Glutamatergic neuron (in vitro differentiated cells): ENCODE measurements around the gene IL17B. TPM values are rescaled to one million over a fixed set of nuclear protein-coding genes. Genes with fewer than 3 reads are reported as not detected.
A peak's percentile ranks its signal among the peaks of the same experiment; 100 is the strongest.

Experiments
- DNase-seq: peaks from one replicate; pipeline ENCODE4 v3.0.0; 2022
- H3K27ac Mint-ChIP-seq: one replicate; pipeline ENCODE4 v1.8.0; 2020; ENCODE audit warnings: mild to moderate bottlenecking, mixed read lengths, inconsistent platforms; ENCODE audit not compliant: unreplicated experiment
- H3K27me3 Mint-ChIP-seq: one replicate; pipeline ENCODE4 v1.8.0; 2020; ENCODE audit warnings: mild to moderate bottlenecking, moderate library complexity, mixed read lengths, inconsistent platforms; ENCODE audit not compliant: unreplicated experiment
- H3K36me3 Mint-ChIP-seq: one replicate; pipeline ENCODE4 v1.8.0; 2020; ENCODE audit warnings: mild to moderate bottlenecking, mixed read lengths, inconsistent platforms; ENCODE audit not compliant: unreplicated experiment
- H3K4me1 Mint-ChIP-seq: one replicate; pipeline ENCODE4 v1.8.0; 2020; ENCODE audit warnings: mild to moderate bottlenecking, low read depth, mixed read lengths, inconsistent platforms; ENCODE audit not compliant: unreplicated experiment
- H3K4me3 Mint-ChIP-seq: one replicate; pipeline ENCODE4 v1.8.0; 2020; ENCODE audit warnings: mild to moderate bottlenecking, mixed read lengths, inconsistent platforms; ENCODE audit not compliant: unreplicated experiment
- H3K9me3 Mint-ChIP-seq: one replicate; pipeline ENCODE4 v1.8.0; 2020; ENCODE audit warnings: mild to moderate bottlenecking, moderate library complexity, mixed read lengths, inconsistent platforms; ENCODE audit not compliant: unreplicated experiment
- total RNA-seq: library from RNA; stranded (reverse); fragmentation: NEBNext Ultra II Directional; extraction: Animal tissue kit (Norgen Biotek cat#: 25700); gene quantifications from one replicate; pipeline ENCODE4 v1.2.1, GENCODE V29; 2021; ENCODE audit not compliant: unreplicated experiment
- TF ChIP-seq, protein P1 (sequence below): fragments of 200-600 bp; sonication (generic); IDR thresholded peaks from one replicate; pipeline ENCODE4 v1.5.0; 2021; ENCODE audit not compliant: partially characterized antibody, unreplicated experiment

Gene IL17B
- total RNA-seq, 1 donor from 2014 or later, result 0.88 TPM

DNA sequence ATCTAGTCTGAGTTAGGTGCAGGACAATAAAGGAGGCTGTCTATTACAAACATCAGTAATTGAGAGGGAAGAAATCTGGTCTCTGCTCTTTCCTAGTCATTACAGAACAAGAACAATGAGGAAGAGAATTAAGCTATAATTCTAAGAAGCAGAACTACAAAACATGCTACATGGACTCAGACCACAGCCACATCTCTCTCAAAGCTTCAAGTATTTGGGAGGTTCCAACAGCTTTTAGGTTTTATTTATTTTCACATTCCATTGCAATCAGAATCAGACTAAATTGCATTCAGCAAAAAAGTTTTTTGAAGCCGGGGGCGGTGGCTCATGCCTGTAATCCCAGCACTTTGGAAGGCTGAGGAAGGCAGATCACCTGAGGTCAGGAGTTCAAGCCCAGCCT is 34.9 kb downstream of the IL17B start:
- Mint-ChIP-seq H3K36me3 (no peaks in the 10 kb centered on the region), H3K4me3 (peak overlapping the region; percentile 82), H3K27me3 (peaks cover 9% of the 10 kb centered on the region), H3K27ac (peak overlapping the region; percentile 68), H3K9me3 (peaks cover 12% of the 10 kb centered on the region), H3K4me1 (peaks cover 20% of the 10 kb centered on the region)
- TF ChIP-seq, protein P1, sequence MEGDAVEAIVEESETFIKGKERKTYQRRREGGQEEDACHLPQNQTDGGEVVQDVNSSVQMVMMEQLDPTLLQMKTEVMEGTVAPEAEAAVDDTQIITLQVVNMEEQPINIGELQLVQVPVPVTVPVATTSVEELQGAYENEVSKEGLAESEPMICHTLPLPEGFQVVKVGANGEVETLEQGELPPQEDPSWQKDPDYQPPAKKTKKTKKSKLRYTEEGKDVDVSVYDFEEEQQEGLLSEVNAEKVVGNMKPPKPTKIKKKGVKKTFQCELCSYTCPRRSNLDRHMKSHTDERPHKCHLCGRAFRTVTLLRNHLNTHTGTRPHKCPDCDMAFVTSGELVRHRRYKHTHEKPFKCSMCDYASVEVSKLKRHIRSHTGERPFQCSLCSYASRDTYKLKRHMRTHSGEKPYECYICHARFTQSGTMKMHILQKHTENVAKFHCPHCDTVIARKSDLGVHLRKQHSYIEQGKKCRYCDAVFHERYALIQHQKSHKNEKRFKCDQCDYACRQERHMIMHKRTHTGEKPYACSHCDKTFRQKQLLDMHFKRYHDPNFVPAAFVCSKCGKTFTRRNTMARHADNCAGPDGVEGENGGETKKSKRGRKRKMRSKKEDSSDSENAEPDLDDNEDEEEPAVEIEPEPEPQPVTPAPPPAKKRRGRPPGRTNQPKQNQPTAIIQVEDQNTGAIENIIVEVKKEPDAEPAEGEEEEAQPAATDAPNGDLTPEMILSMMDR, result no peak
- no peak for DNase-seq

DNA sequence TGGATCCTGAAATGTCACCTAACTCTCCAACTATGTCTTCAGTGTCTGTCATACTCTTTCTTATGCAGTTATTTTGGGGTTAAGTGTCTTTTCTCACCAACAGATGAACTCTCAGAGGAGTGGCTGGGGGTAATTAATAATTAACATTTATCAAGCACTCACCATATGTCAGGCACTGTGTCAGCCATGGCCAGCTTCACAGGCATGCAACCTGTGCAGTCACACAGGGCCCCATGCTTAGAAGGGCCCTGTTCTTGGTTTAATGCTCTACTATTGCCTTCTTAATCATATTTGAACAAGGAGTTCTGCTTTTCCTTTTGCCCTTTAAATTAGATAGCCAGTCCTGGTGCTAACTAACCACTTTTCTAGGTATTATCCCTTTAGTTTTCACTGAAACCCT is 37.2 kb downstream of the IL17B start:
- Mint-ChIP-seq H3K27me3 (peaks cover 12% of the 10 kb centered on the region), H3K27ac (peak overlapping the region; percentile 69), H3K4me3 (no peak overlapping the region), H3K36me3 (no peaks in the 10 kb centered on the region), H3K9me3 (peaks cover 13% of the 10 kb centered on the region), H3K4me1 (peaks cover 34% of the 10 kb centered on the region)
- DNase-seq, result no peak
- TF ChIP-seq, protein P1, result no peak

DNA sequence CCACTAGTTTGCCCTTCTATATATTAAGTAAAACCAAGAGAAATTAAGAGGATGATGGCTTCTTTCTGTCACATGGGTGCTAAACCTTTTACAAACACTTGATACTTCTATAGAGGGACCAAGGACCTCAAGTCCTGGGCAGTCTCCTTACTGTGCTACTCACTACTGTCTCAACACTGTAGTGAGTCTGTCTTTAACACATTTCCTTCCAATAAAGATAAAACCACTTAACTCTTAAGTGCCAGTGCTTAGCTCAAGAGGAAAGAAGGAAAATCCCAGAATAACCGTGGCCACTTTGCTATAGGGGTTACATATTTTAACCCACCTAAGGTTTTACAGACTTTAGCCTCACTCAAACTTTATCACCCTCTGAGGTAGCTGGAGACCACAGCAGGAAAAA is 38.2 kb downstream of the IL17B start:
- no peak overlapping the region for H3K4me3 Mint-ChIP-seq
- no peak overlapping the region for H3K27ac Mint-ChIP-seq
- peaks cover 12% of the 10 kb centered on the region for H3K27me3 Mint-ChIP-seq
- H3K36me3 Mint-ChIP-seq, result no peaks in the 10 kb centered on the region
- H3K9me3 Mint-ChIP-seq, result peaks cover 11% of the 10 kb centered on the region
- peaks cover 41% of the 10 kb centered on the region for H3K4me1 Mint-ChIP-seq
- DNase-seq, result no peak
- TF ChIP-seq, protein P1, result no peak

DNA sequence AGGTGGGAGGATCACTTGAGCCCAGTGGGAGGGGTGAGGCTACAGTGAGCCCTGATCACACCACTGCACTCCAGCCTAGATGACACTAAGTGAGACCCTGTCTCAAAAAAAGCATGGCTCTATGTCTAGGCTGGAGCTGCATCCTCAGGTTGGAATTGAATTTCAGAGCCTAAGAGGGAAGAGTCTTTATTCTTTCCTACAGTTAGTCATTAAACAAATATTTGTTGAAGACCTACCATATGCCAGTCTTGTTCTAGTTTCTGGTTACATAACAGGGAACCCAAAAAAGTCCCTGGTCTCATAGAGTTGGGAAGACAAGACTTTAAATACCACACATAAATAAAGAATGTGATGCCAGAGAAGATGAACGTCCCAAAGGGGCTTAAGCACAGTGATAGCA is 40.7 kb downstream of the IL17B start:
- Mint-ChIP-seq H3K4me3 (no peak overlapping the region), H3K9me3 (peaks cover 6% of the 10 kb centered on the region), H3K36me3 (no peaks in the 10 kb centered on the region)

DNA sequence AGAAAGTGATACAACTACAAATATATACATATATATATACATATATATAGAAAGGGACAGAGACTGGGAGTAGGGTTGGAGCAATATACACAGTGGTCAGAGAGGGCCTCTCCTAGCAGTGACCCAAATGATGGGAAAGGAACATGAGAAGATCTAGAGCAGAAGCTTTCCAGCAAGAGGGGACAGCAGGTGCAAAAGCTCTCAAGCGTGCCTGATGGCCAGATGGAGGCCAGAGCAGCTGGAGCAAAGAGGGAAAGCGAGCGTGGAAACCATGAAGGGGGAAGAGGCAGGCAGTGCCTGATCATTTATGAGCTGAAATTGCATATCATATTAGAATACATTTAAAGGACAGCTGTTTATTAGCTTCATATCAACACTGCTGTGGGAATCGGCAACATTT is 41.4 kb downstream of the IL17B start:
- peaks cover 4% of the 10 kb centered on the region for H3K27me3 Mint-ChIP-seq
- TF ChIP-seq, protein P1, result no peak
- peak overlapping the region; percentile 92 for H3K27ac Mint-ChIP-seq
- H3K36me3 Mint-ChIP-seq, result no peaks in the 10 kb centered on the region
- DNase-seq, result peak; percentile 71
- H3K9me3 Mint-ChIP-seq, result peaks cover 6% of the 10 kb centered on the region
- H3K4me1 Mint-ChIP-seq, result peaks cover 32% of the 10 kb centered on the region
- H3K4me3 Mint-ChIP-seq, result peak overlapping the region; percentile 68

More for the DNA sequence above, 40.7 kb downstream of the IL17B start:
- Mint-ChIP-seq H3K4me1 (peaks cover 34% of the 10 kb centered on the region), H3K27me3 (peaks cover 4% of the 10 kb centered on the region), H3K27ac (peak overlapping the region; percentile 5)
- TF ChIP-seq, protein P1, result no peak
- DNase-seq, result no peak
